Measurements from ENCODE around the gene UTF1. TPM values are rescaled to one million over a fixed set of nuclear protein-coding genes. Genes with fewer than 3 reads are reported as not detected.

UTF1 gene
- polyA plus RNA-seq, 3 donors: not detected

DNA sequence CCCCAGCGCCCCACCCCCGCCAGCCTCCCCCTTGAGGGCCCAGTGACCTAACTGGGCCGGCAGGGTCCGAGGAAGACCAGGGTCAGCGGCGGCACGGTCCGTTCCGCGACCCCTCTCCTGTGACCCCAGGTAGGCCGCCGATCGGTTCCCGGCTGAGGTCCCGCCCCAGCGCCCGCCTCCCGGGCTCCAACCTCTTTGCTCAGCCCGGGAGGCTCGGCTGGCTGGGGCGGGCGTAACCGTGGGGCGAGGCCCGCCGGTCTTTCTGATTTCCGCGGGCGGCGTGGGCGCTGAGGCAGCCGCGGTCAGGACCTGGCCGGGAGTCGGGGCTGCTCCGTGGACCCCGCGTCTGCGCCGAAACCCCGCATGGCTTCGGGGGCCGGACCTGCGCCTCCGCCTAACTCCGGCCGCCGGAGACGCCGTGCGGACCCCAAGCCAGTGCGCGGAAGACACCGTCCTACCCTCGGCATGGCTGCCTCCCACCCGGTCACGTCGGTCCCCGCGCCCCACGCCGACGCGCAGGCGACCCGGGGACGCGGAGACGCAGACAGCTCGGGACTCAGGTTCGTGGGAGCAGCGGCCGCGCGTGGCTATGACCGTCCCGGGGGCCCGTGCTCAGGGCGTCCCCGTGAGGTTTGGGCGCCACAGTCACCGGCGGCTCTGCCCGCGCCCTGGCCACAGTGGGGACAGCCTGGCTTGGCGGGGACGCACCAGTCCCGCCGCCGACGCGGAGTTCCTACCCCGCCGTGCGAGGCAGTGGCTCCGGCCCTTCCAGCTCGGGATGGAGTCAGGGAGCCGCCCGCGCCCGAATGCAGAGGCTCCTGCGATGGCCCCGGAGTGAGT lies 6.6 kb downstream of the UTF1 start:
- no peak overlapping the region for H3K27ac ChIP-seq (ENCODE audit: low read depth, low read length)
- 0 to 2% (median 2%) methylated on average over 72 to 103 of the region's 103 CpGs for WGBS, 3 donors

DNA sequence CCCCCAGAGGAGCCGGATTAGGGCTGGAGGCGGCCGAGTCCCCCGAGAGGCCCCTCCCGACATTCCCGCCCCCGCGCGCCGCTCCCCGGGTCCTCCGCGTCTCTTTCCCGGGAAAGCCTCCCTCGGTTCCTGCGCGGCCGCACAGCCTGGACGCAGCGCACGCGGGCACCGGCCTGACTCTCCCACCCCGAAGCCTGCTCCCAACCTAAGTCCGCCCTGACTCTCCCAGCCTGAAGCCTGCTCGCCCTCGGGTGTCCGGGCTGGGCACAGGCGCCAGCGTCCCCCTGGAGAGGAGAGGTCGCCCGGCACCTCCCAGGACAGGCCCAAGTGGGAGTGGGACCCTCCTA lies 7.2 kb downstream of the UTF1 start:
- 1 to 6% (median 2%) methylated on average over 26 to 32 of the region's 32 CpGs for WGBS, 3 donors
- no peak overlapping the region for H3K27ac ChIP-seq (ENCODE audit: low read depth, low read length)

DNA sequence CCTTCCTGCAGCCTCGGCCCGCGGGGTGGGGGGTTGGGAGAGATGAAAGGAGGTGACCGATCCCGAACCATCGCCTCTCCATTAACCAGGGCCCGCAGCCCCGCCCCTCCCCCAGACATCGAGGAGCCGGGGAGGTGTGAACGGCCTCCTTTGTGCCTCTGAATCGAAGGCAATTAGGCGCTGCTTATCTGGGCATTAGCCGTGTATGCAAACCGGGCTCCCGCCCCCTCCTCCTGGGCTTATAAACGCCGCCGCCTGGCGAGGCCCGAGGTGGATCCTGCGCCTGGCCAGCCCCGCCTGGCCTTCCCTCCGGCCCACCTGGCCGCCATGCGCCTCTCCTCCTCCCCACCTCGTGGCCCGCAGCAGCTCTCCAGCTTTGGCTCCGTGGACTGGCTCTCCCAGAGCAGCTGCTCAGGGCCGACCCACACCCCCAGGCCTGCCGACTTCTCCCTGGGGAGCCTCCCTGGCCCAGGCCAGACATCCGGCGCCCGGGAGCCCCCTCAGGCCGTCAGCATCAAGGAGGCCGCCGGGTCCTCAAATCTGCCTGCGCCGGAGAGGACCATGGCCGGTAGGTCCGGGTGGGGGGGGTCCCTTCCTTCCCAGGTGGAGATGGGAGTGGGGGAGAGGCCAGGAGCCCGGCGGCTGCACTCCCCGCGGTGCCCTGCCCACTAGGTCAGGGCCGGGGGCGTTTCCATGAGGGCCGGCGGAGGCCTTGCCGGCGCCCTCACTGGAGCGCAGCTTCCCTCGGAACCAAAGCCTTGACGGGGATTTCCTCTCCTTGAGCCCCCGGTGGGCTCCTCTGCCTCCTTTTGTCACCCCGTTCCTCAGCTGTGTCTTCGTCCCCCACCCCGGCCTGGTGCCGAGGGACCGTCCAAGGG lies 7.8 kb downstream of the UTF1 start, which contains the start of gene VENTX:
TSS of gene VENTX (plus strand) at position 268 of the 878 bp plus-strand sequence. CDS start at position 328, 60 bp downstream.
- WGBS, 3 donors: 6 to 27% (median 9%) methylated on average over 54 to 60 of the region's 60 CpGs
- no peak within 1 kb of the TSS for H3K27ac ChIP-seq (ENCODE audit: low read depth, low read length)

DNA sequence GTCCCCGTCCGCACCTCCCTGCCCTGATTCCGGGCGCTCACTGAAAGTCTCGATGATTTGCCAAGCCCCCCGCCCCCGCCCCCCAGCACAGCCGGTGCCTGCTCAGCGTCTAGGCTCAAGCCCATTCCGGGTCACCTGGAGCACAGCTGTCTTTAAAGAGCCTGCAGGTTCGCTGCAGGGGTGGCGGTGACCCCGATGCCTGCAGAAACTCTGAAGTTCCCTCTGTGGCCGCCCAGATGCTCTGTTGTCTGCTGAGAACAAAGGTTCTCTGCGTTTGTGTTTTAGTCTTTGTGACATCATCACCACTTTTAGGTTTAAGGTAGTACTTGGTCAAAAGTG lies 8.4 kb downstream of the UTF1 start:
- H3K27ac ChIP-seq (ENCODE audit: low read depth, low read length): no peak overlapping the region
- WGBS, 3 donors: 19 to 51% (median 34%) methylated on average over 15 of the region's 15 CpGs

DNA sequence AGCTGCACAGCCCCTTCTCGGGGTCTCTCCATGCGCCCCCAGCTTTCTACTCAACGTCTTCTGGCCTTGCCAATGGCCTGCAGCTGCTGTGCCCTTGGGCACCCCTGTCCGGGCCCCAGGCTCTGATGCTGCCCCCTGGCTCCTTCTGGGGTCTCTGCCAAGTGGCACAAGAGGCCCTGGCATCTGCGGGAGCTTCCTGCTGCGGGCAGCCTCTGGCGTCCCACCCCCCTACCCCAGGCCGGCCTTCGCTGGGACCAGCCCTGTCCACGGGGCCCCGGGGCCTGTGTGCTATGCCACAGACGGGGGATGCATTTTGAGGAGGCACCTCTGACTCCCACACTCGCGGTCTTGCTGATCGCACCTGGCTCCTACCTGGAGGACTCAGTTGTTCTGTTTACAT lies 10.0 kb downstream of the UTF1 start:
- no peak overlapping the region for H3K27ac ChIP-seq (ENCODE audit: low read depth, low read length)
- 64 to 75% (median 68%) methylated on average over 15 of the region's 15 CpGs for WGBS, 3 donors

DNA sequence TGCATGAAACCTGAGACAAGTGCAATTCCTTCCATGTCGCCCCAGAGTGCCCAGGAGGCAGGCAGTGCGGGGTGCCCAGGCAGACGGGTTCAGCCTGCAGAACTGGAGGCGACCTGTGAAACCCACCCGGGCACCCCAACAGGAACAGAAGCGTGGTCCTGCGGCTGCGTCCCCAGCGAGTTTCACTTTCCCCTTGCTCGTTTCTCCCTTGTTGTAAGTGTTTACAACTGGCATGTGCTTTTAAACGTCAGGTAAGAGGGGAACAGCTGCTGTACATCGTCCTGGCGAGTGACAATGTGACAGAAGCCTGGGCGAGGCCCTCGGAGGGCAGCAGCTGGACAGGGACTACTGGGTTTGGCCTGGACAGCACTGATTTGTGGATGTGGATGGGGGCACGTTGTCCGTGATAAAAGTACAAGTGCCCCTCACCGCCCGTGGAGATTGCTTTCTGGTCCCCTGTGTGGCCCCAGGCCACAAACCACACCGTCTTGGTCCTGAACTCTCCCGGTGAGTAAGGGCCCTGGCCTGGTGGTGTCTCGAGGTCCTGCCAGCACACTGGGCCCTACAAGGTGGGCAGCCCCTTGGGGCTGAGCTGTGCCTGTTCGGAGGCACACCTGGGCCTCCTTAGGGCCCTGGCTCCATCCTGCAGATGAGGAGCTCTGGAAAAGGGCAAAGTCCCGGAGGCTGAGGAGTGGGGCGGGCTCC lies 11.6 kb downstream of the UTF1 start:
- WGBS, 3 donors: 43 to 63% (median 52%) methylated on average over 25 of the region's 25 CpGs
- no peak overlapping the region for H3K27ac ChIP-seq (ENCODE audit: low read depth, low read length)

DNA sequence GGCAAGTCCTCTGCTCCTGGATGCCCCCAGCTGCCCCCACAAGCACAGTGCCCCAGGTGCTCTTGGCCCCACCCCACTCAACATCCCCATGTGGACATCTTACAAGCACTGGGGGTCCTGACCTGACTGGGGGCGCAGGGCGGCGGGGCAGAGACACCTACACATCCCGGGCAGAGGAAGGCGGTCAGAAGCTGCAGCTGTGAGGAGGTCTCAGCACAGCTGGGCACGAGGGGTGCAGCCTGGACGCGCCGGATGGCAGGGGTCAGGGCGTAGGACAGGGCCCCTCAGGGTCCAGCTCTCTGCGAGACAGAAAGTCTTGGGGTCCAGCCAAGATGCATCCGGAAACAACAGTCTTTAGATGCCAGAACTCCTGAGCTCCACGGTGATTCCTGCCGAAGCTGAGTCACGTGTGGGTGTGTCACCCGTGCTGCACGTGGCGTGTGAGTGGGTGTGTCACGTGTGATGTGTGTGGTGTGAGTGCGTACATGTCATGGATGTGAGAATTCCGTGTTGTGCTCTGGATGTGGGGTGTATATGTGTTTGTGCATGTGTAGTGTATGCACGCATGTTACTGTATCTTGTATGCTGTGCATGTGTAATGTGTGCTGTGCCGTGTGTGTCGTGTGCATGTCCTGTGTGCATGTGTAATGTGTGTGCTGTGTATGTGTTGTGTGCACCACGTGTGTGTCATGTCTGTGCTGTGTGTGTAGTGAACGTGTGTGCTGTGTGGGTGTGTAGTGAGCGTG lies 12.8 kb downstream of the UTF1 start:
- no peak overlapping the region for H3K27ac ChIP-seq (ENCODE audit: low read depth, low read length)
- 69 to 82% (median 76%) methylated on average over 27 of the region's 27 CpGs for WGBS, 3 donors

DNA sequence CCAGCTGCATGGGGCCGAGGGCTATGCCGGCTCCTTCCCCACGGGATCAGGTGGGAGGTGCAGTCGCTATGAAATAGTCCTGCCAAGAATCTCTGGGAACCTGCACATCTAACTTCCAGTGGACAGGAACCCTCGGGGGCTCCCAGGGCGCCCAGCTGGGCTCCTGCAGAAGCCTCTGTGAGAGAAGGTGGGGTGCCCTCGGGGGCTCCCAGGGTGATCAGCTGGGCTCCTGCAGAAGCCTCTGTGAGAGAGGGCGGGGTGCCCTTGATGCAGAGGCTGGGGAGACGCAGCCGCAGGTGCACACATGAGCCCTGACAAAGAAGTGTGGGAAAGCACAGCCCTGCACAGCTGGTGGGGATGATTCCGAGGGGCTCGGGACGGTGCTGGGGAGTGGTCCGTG lies 13.6 kb downstream of the UTF1 start:
- 64 to 70% (median 70%) methylated on average over 13 to 14 of the region's 14 CpGs for WGBS, 3 donors
- no peak overlapping the region for H3K27ac ChIP-seq (ENCODE audit: low read depth, low read length)

DNA sequence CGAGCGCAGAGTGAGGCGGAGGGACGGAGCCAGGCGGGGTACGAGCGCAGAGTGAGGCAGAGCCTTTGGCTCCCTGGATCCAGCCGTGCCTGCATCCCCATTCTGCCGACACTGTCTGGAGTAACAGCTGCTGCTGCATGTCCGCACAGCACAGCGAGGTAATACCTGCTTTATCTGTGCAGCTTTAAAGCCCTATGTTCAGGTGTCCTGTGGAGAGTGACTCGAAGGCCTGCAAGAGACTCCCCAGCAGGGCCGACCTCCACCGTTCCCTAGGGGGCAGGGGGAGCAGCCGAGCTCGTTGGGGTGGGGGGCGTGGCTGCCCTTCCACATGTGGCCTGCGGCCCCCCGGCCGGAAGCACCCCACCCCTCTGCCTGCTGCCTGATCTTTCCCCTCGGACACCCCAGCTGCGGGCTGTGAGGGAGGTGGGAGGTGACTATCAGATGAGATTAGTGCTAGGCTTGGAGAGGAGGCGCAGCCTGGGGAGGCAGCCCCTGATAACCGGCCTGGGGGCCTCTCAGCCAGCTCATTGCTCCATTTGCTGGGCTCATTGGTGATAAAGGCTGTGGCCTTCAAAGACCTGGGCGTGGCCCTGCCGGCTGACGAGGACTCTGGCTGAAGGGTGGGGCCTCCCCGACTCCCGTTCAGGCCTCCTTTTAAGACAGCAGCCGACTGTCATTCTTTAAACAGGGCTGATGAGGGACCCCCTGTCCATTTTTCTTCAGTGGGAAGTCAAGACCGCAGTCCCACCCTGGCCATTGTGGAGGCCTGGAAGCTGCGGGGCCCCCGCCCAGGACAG lies 15.6 kb downstream of the UTF1 start:
- WGBS, 3 donors: 45 to 63% (median 55%) methylated on average over 30 to 33 of the region's 33 CpGs
- no peak overlapping the region for H3K27ac ChIP-seq (ENCODE audit: low read depth, low read length)

DNA sequence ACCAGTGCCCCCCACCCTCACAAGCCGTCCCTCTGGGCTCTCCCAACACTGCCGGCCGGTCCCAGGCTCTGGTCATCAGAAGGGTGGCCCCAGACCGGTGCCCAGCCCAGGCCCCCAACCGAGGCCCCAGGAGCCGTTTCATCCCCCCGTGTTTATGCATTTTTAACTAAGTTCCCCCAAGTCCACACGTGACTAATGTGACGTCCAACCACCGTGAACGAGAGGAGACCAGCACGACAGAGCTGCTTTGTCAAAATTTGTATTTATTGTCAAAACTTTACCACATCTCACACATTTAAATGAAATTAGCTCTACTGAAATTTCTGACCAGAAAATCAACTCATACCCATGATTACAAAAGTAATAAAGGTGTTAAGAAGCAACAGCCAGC lies 16.2 kb downstream of the UTF1 start:
- H3K27ac ChIP-seq (ENCODE audit: low read depth, low read length): no peak overlapping the region
- 43 to 66% (median 61%) methylated on average over 12 of the region's 12 CpGs for WGBS, 3 donors

DNA sequence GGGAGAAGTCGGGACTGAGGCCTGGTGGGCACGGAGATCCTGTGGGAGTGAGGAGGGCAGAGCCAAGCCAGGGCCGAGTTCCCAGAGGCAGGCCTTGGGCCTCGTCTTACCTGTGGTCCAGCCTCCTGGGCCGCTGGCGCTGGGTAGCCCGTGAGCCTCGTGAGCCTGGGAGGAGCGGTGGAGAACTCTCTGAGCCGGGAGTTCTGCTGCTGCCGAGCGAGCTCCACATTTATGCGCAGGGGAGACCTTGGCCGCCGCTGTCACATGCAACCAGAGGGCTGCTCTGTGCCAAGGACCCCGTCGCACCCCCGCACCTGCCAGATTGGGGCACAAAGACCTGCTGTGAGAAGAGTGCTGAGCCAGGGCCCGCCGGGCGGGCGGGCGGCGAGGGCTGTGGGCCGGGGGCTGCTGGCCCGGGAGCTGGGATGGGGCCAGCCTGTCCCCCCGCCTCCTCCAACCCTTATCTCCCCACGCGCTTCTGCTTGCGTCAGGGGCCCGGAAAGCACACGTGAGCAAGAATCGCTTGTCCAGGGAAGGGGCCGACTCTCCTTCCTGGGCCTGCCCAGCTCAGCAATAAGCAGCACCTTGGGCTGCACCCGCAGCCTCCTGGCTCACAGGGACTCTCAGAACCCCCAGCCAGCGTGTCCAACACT lies 17.8 kb downstream of the UTF1 start:
- no peak overlapping the region for H3K27ac ChIP-seq (ENCODE audit: low read depth, low read length)
- WGBS, 3 donors: 74 to 80% (median 74%) methylated on average over 30 to 36 of the region's 36 CpGs

DNA sequence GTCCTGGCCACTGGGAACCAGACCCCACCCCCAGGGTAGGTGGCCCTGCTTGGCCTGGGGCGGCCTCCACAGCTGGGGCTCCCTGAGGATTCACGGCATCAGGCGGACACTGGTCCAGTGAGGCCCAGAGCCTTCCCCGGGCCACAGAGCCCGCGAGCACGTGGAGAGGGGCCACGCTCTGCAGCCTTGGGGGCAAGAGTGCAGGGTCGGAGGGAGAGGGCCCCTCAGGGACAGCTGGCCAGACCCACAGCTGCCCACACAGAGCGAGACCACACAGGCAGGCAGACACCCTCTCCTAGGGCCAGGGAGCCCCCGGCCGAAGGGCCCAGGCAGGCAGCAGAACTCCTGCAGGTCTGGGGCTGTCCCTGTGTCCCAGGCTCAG lies 18.3 kb downstream of the UTF1 start:
- no peak overlapping the region for H3K27ac ChIP-seq (ENCODE audit: low read depth, low read length)
- 84 to 88% (median 88%) methylated on average over 12 of the region's 12 CpGs for WGBS, 3 donors

DNA sequence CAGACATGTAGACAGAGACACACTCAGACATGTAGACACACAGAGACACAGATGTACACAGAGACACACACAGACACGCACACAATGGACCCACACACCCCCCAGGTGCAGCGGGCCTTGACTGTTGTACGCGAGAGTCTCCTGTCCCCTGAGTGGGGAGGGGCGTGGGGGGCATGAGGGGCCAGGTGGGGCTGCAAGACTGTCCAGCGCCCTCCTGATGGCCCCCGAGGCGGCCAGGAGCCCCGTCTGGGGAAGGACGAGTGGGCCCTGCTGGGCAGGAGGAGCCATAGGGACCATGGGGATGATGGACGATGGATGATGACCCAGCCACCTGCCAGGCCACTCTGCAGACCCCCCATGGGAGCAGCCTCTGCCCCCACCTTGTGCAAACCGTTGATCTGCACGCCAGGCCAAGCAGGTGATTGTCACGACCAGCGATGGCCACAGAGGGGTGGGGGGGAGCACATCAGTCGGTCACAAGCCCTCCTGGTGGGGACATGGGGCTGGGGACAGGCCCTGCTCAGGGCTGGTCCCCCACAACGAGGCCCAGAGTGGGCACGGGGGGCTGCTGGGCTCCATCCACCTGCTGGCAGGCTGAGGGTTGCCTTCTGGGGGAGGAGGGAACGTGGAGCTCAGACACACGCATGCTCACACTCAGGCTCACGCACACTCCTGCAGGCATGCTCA lies 19.2 kb downstream of the UTF1 start:
- no peak overlapping the region for H3K27ac ChIP-seq (ENCODE audit: low read depth, low read length)
- WGBS, 3 donors: 70 to 80% (median 75%) methylated on average over 20 to 21 of the region's 21 CpGs

DNA sequence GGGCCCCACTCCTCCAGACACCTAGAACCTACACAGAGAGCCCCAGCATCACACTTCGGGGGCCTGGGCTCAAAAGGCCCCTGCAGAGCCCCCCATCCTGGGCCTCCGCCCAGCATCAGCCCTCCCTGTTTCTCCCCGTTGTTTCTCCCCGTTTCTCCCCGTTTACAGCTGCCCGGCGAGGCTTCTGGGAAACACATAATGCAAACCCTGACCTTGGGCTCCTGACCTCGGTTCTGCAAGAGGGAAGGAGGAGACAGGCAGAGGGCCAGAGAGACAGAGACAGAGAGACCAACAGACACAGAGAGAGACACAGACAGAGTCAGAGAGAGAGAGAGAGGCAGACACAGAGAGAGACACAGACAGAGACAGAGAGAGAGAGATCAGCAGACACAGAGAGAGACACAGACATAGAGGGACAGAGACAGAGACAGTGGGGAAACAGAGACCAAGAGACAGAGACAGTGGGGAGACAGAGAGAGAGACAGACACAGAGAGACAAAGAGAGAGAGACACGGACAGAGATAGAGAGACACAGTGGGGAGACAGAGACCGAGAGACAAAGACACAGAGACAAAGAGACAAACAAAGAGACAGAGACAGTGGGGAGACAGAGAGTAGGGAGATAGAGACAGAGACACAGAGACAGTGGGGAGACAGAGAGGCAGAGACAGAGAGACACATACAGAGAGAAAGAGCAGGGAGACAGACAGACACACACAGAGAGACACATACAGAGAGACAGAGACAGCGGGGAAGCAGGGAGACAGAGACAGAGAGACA lies 20.1 kb downstream of the UTF1 start:
- H3K27ac ChIP-seq (ENCODE audit: low read depth, low read length): no peak overlapping the region
- 45 to 69% (median 63%) methylated on average over 11 of the region's 11 CpGs for WGBS, 3 donors

DNA sequence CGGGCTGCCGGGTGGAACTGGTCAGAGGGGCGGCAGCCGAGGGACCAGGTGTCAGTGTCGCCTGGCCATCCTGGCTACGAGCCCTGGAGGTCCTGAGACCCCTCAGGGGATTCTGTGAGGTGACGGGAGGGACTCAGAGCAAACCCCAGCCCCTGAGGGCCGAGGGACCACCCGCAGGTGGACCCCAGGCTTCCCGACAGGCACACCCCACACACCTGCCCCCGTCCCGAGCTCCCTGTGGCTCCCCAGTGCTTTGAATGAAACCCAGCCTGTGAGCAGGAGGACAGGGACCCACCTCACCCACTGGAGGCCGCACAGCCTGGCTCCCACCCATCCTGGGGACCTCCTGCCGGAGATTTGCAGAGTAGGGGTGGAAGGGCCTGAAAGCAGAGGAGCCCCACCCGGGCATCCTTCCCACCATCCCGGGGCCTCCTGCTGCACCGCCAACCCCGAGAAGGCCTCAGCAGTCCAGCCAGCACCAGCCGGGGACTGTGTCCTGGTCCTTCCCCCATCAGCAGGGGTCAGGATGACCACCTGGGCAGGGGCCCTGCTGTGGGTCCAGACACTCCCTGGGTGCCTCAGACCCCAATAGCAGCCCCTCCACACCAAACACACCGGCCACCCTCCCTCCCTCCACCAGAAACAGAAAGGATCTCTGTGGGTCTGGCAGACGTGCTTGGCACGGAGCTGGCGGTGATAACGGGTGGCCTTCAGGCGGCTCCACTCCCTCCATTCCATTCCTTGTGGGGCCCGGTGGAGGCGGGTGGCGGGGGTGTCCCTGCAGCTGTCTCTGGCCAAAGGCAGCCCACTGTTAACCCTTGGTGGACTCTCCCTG lies 21.6 kb downstream of the UTF1 start:
- WGBS, 3 donors: 62 to 66% (median 65%) methylated on average over 22 to 28 of the region's 28 CpGs
- H3K27ac ChIP-seq (ENCODE audit: low read depth, low read length): no peak overlapping the region

Measured in adipose tissue (tissue), 3 donors.